HepG2 (cell line): Measurements from ENCODE around the gene DDRGK1. TPM values are rescaled to one million over a fixed set of nuclear protein-coding genes. Genes with fewer than 3 reads are reported as not detected.

ENCODE experiments used
- AHDC1 ChIP-seq: sonication (generic); formaldehyde crosslinking; IDR thresholded peaks from 2 replicates; pipeline ENCODE4 v1.5.1; 2020; ENCODE audit warnings: mild to moderate bottlenecking, missing genetic modification reagents, borderline replicate concordance
- HOXA5 ChIP-seq: sonication (generic); formaldehyde crosslinking; IDR thresholded peaks from 2 replicates; pipeline ENCODE4 v1.4.0; 2020; ENCODE audit warnings: missing genetic modification reagents
- KAT2B ChIP-seq: fragments of 150-350 bp; IDR thresholded peaks from 2 replicates; pipeline ENCODE4 v1.6.1; 2014; ENCODE audit warnings: low read depth, low read length, borderline replicate concordance
- MED8 ChIP-seq: sonication (generic); formaldehyde crosslinking; IDR thresholded peaks from 2 replicates; pipeline ENCODE4 v1.8.1; 2023; ENCODE audit warnings: mild to moderate bottlenecking, missing genetic modification reagents; ENCODE audit not compliant: insufficient replicate concordance
- NFAT5 ChIP-seq: sonication (generic); formaldehyde crosslinking; IDR thresholded peaks from 2 replicates; pipeline ENCODE4 v1.4.0; 2020; ENCODE audit warnings: missing genetic modification reagents
- NFE2L1 ChIP-seq: sonication (generic); formaldehyde crosslinking; IDR thresholded peaks from 2 replicates; pipeline ENCODE4 v1.4.0; 2020; ENCODE audit warnings: missing genetic modification reagents, mild to moderate bottlenecking, borderline replicate concordance
- PCBP2 ChIP-seq: fragments of 200-400 bp; formaldehyde crosslinking; optimal IDR thresholded peaks from 2 replicates; pipeline ENCODE3; 2018; ENCODE audit warnings: low read length, low read depth; ENCODE audit not compliant: poor library complexity, severe bottlenecking
- SIX1 ChIP-seq: sonication (generic); formaldehyde crosslinking; IDR thresholded peaks from 2 replicates; pipeline ENCODE4 v1.4.0; 2020; ENCODE audit warnings: missing genetic modification reagents, borderline replicate concordance
- SSRP1 ChIP-seq: IDR thresholded peaks from 2 replicates; pipeline ENCODE4 v1.6.1; 2016; ENCODE audit warnings: control low read depth
- TAF15 ChIP-seq: fragments of 200-400 bp; formaldehyde crosslinking; IDR thresholded peaks from one replicate; pipeline ENCODE4 v1.6.1; 2018; ENCODE audit warnings: mild to moderate bottlenecking, low read depth, low read length; ENCODE audit not compliant: poor library complexity, severe bottlenecking
- TFE3 ChIP-seq: IDR thresholded peaks from 2 replicates; pipeline ENCODE4 v1.6.1; 2016
- XRCC5 ChIP-seq: fragments of 200-400 bp; formaldehyde crosslinking; optimal IDR thresholded peaks from 2 replicates; pipeline ENCODE3; 2017; ENCODE audit warnings: mild to moderate bottlenecking, low read length
- ZEB1 ChIP-seq: IDR thresholded peaks from 2 replicates; pipeline ENCODE4 v1.6.1; 2012; ENCODE audit warnings: mild to moderate bottlenecking, low read depth, inconsistent platforms; ENCODE audit not compliant: insufficient replicate concordance
- ZFY ChIP-seq: sonication (generic); formaldehyde crosslinking; IDR thresholded peaks from 2 replicates; pipeline ENCODE4 v1.4.0; 2020; ENCODE audit warnings: missing genetic modification reagents
- ZNF577 ChIP-seq: sonication (generic); formaldehyde crosslinking; IDR thresholded peaks from 2 replicates; pipeline ENCODE4 v1.4.0; 2020; ENCODE audit warnings: mild to moderate bottlenecking, low read depth, missing genetic modification reagents, borderline replicate concordance
- ZNF616 ChIP-seq: sonication (generic); formaldehyde crosslinking; IDR thresholded peaks from 2 replicates; pipeline ENCODE4 v1.5.0; 2020; ENCODE audit warnings: low read depth, mild to moderate bottlenecking, missing genetic modification reagents
- polyA plus RNA-seq, 8 experiments: library from polyadenylated mRNA; depleted of rRNA in 3 of 8; stranded (reverse) in 7 of 8; unstranded in 1 of 8; fragments of >200 nt; fragmentation: Illumina TruSeq in 4 of 8; extraction: Trizol in 4 of 8; gene quantifications; 2 replicates each; pipeline versions ENCODE4 v1.2.1 to v1.2.3, GENCODE V29; 2011 to 2016; ENCODE audit warnings: low read depth in 4 of 8, missing spikeins in 1 of 8, mixed read lengths in 1 of 8; ENCODE audit not compliant: insufficient read depth in 1 of 8
- total RNA-seq, 5 experiments: library from RNA; depleted of rRNA; stranded (reverse); fragments of >200 nt; fragmentation: Illumina TruSeq; extraction: Trizol; gene quantifications; 2 replicates each; pipeline ENCODE4 v1.2.3, GENCODE V29; 2016; ENCODE audit warnings: low read depth in 1 of 5

Gene DDRGK1
- total and polyA plus RNA-seq, 2 of the 13 experiments (the other 11 are each of a cell fraction or from before 2014, with no cell fraction given): 96.7 to 149 TPM

GRCh38 chr20:3173610-3174441 lies 30.7 kb downstream of the DDRGK1 start (continued):
- TF ChIP-seq AHDC1 (CRISPR knock-in tag) (peak; percentile 53; the same call in 1 of the 2 replicates), MED8 (CRISPR knock-in tag) (peak; percentile 44), ZNF616 (CRISPR knock-in tag) (peak; percentile 72; the same call in 1 of the 2 replicates), NFAT5 (CRISPR knock-in tag) (peak; percentile 69), TAF15 (peak; percentile 70), ZEB1 (no peak), PCBP2 (no peak), HOXA5 (CRISPR knock-in tag) (peak; percentile 92), TFE3 (peak; percentile 54; the same call in 1 of the 2 replicates), NFE2L1 (CRISPR knock-in tag) (peak; percentile 91), ZNF577 (CRISPR knock-in tag) (peak; percentile 64; the same call in 1 of the 2 replicates), ZFY (CRISPR knock-in tag) (peak; percentile 84), SIX1 (CRISPR knock-in tag) (no peak), XRCC5 (peak; percentile 87), KAT2B (no peak), SSRP1 (CRISPR knock-in tag) (peak; percentile 33; the same call in 1 of the 2 replicates)
